ENCODE results near the gene BRK1. TPM values are rescaled to one million over a fixed set of nuclear protein-coding genes. Genes with fewer than 3 reads are reported as not detected.
"Not testable (repeated sequence)": the region's sequence is repeated elsewhere in the genome, so short reads cannot be mapped to it uniquely, and the experiment has no call there.

Gene BRK1
- polyA plus RNA-seq, 1 of the 3 experiments (the other 2 are of a cell fraction): 211 TPM

GRCh38 chr3:10157031-10157430 lies 41.6 kb downstream of the BRK1 start:
- Histone ChIP-seq H2AFZ (ENCODE audit: low read depth) (no peak overlapping the region), H3F3A (replicated peaks; ENCODE audit: insufficient read depth) (peaks cover 19% of the 10 kb centered on the region), H3K27me3 (ENCODE audit: insufficient read depth) (no peaks in the 10 kb centered on the region), H4K20me1 (ENCODE audit: insufficient read depth) (no peaks in the 10 kb centered on the region), H3K4me3 (ENCODE audit: low read depth in 2 of 2, low read length in 1 of 2) (no peak overlapping the region), H3K79me2 (ENCODE audit: insufficient read depth) (peaks cover under 1% of the 10 kb centered on the region; the same call in 1 of the 2 replicates), H3K4me2 (no peak overlapping the region), H3K27ac (ENCODE audit: low read depth in 2 of 2, low read length in 1 of 2) (no peak overlapping the region), H3K9me2 (no peaks in the 10 kb centered on the region), H3K4me1 (ENCODE audit: control insufficient read depth in 1 of 2, insufficient read depth in 2 of 2, low read depth in 1 of 2, low read length in 1 of 2) (peaks cover 7 to 9% of the 10 kb centered on the region in 2 experiments; a peak in 2 of 4 replicates), H3K9ac (no peak overlapping the region), H3K9me3 (no peaks in the 10 kb centered on the region), H3K36me3 (replicated peaks in 1 of 2; ENCODE audit: control insufficient read depth in 1 of 2, insufficient read depth in 2 of 2, low read length in 1 of 2) (peaks cover 0 to 10% of the 10 kb centered on the region in 2 experiments)
- WGBS (ENCODE audit: low lambda C conversion rate): 63% methylated on average over 4 of the region's 4 CpGs
- ChIA-PET POLR2A (no interaction called here), CTCF (no interaction called here)
- DNase-seq: peak; percentile 51
- TF ChIP-seq POLR2AphosphoS5 (IDR thresholded peaks at IDR 0.05; ENCODE audit: low read depth, low read length) (no peak), GATA2 (CRISPR knock-in tag; IDR thresholded peaks at IDR 0.05) (0 out of 2 replicates have a peak, but pooled peaks have one; percentile 25)

DNA sequence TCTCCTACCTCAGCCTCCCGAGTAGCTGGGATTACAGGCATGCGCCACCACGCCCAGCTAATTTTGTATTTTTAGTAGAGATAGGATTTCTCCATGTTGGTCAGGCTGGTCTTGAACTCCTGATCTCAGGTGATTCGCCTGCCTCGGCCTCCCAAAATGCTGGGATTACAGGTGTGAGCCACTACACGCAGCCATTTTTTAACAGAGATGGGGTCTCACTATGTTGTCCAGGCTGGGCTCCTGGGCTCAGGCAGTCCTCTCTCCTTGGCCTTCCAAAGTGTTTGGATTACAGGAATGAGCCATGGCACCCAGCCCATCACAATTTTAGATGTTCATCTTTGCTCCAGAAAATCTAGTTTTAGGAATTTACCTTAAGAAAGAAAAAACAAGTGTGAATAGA lies 43.1 kb downstream of the BRK1 start:
- peaks cover 19% of the 10 kb centered on the region for H3F3A ChIP-seq (replicated peaks; ENCODE audit: insufficient read depth)
- CTCF ChIA-PET; H3K27me3 ChIP-seq (ENCODE audit: insufficient read depth); DNase-seq; H3K4me1 ChIP-seq (ENCODE audit: control insufficient read depth in 1 of 2, insufficient read depth in 2 of 2, low read depth in 1 of 2, low read length in 1 of 2); H3K27ac ChIP-seq (ENCODE audit: low read depth in 2 of 2, low read length in 1 of 2); H3K9me2 ChIP-seq; H3K4me2 ChIP-seq; H3K9ac ChIP-seq; H2AFZ ChIP-seq (ENCODE audit: low read depth); H3K4me3 ChIP-seq (ENCODE audit: low read depth in 2 of 2, low read length in 1 of 2); POLR2A ChIA-PET; H3K9me3 ChIP-seq; H4K20me1 ChIP-seq (ENCODE audit: insufficient read depth); H3K36me3 ChIP-seq (replicated peaks in 1 of 2; ENCODE audit: control insufficient read depth in 1 of 2, insufficient read depth in 2 of 2, low read length in 1 of 2); H3K79me2 ChIP-seq (ENCODE audit: insufficient read depth): not testable (repeated sequence)
- 100% methylated on average over 6 of the region's 6 CpGs for WGBS (ENCODE audit: low lambda C conversion rate)

- Histone ChIP-seq H3K9ac (no peak overlapping the region), H3K27me3 (ENCODE audit: insufficient read depth) (no peaks in the 10 kb centered on the region), H2AFZ (ENCODE audit: low read depth) (no peak overlapping the region), H3K4me2 (no peak overlapping the region; the same call in 1 of the 2 replicates), H3K9me2 (no peaks in the 10 kb centered on the region), H3F3A (replicated peaks; ENCODE audit: insufficient read depth) (peaks cover 10% of the 10 kb centered on the region), H3K79me2 (ENCODE audit: insufficient read depth) (peaks cover 6% of the 10 kb centered on the region), H3K36me3 (replicated peaks in 1 of 2; ENCODE audit: control insufficient read depth in 1 of 2, insufficient read depth in 2 of 2, low read length in 1 of 2) (no peaks in the 10 kb centered on the region), H3K9me3 (no peaks in the 10 kb centered on the region), H3K4me3 (ENCODE audit: low read depth in 2 of 2, low read length in 1 of 2) (no peak overlapping the region), H4K20me1 (ENCODE audit: insufficient read depth) (no peaks in the 10 kb centered on the region), H3K4me1 (ENCODE audit: control insufficient read depth in 1 of 2, insufficient read depth in 2 of 2, low read depth in 1 of 2, low read length in 1 of 2) (peaks cover 7 to 12% of the 10 kb centered on the region in 2 experiments; a peak in 2 of 4 replicates), H3K27ac (ENCODE audit: low read depth in 2 of 2, low read length in 1 of 2) (peak overlapping the region in 1 of 2 experiments; percentile 15; a peak in 1 of 4 replicates)
- 17% methylated on average over 1 of the region's 1 CpG for WGBS (ENCODE audit: low lambda C conversion rate)
- ChIA-PET CTCF (interaction anchor here (1.0 to 1.2 kb wide), 3 partner anchors 15 to 103 kb away, joined by 3 to 4 read pairs (median 3); no protein-coding TSS in a partner anchor), POLR2A (no interaction called here)
- no peak for DNase-seq
- TF ChIP-seq RFX5 (IDR thresholded peaks at IDR 0.05; ENCODE audit: low read length) (no peak), MAX (IDR thresholded peaks at IDR 0.05; ENCODE audit: low read depth) (no peak), RCOR1 (IDR thresholded peaks at IDR 0.05; ENCODE audit: low read length) (no peak), EP300 (IDR thresholded peaks at IDR 0.05; ENCODE audit: borderline replicate concordance in 1 of 2, low read depth in 1 of 2, low read length in 1 of 2) (peak in 1 of 2 experiments; percentile 35; a peak in 1 of 4 replicates), NRF1 (IDR thresholded peaks at IDR 0.05; ENCODE audit: low read depth, low read length) (no peak), TCF12 (IDR thresholded peaks at IDR 0.05) (peak; percentile 18; the same call in 1 of the 2 replicates), CTCF (IDR thresholded peaks at IDR 0.05) (no peak), RXRA (IDR thresholded peaks at IDR 0.05; ENCODE audit: borderline replicate concordance, low read depth) (no peak)
Measured at GRCh38 chr3:10160346-10160745, 44.9 kb downstream of the BRK1 start.
